Stimulated activated CD8-positive, alpha-beta memory T cell treated with anti-CD3 and anti-CD28 coated beads, Interleukin-7, amount 100 ng/mL, for 4 hours (primary cell): Measurements from ENCODE around the gene PARD3.
"Not testable (repeated sequence)": the region's sequence is repeated elsewhere in the genome, so short reads cannot be mapped to it uniquely, and the experiment has no call there.

Source experiments
- DNase-seq, 2 donors: peaks; one replicate each; pipeline ENCODE4 v3.0.0-alpha.2; 2020; ENCODE audit warnings: low read depth in 2 of 2

The PARD3 gene

GRCh38 chr10:34299105-34299611 is 515.9 kb downstream of the PARD3 start:
- DNase-seq = no peak

- no peak for DNase-seq
Observed at GRCh38 chr10:34298346-34298818, 516.7 kb downstream of the PARD3 start.

GRCh38 chr10:34297541-34298345 is 517.4 kb downstream of the PARD3 start:
- no peak for DNase-seq

- no peak for DNase-seq
Observed at GRCh38 chr10:34295142-34295548, 520.0 kb downstream of the PARD3 start.

- DNase-seq = no peak
Observed at GRCh38 chr10:34294137-34294536, 521.0 kb downstream of the PARD3 start.

GRCh38 chr10:34292675-34293074 is 522.4 kb downstream of the PARD3 start:
- no peak for DNase-seq

GRCh38 chr10:34292194-34292565 is 522.9 kb downstream of the PARD3 start:
- no peak for DNase-seq

GRCh38 chr10:34291466-34292193 is 523.5 kb downstream of the PARD3 start:
- DNase-seq = no peak

- DNase-seq = no peak
Observed at GRCh38 chr10:34290412-34291081, 524.5 kb downstream of the PARD3 start.

- DNase-seq = no peak
Observed at GRCh38 chr10:34288634-34289033, 526.5 kb downstream of the PARD3 start.

GRCh38 chr10:34286136-34286739 is 528.9 kb downstream of the PARD3 start:
- DNase-seq = no peak

GRCh38 chr10:34281661-34282582 is 533.2 kb downstream of the PARD3 start:
- DNase-seq = no peak

- DNase-seq = no peak
Observed at GRCh38 chr10:34280599-34281374, 534.3 kb downstream of the PARD3 start.

GRCh38 chr10:34275626-34276130 is 539.4 kb downstream of the PARD3 start:
- no peak for DNase-seq

- no peak for DNase-seq
Observed at GRCh38 chr10:34274906-34275305, 540.2 kb downstream of the PARD3 start.

- DNase-seq = no peak
Observed at GRCh38 chr10:34273340-34273739, 541.8 kb downstream of the PARD3 start.

GRCh38 chr10:34272316-34272715 is 542.8 kb downstream of the PARD3 start:
- no peak for DNase-seq

- not testable (repeated sequence) for DNase-seq
Observed at GRCh38 chr10:34268410-34268809, 546.7 kb downstream of the PARD3 start.

- DNase-seq = no peak
Observed at GRCh38 chr10:34262985-34263384, 552.1 kb downstream of the PARD3 start.

GRCh38 chr10:34260904-34261303 is 554.2 kb downstream of the PARD3 start:
- DNase-seq = no peak
